HG03025 (cell line): Measurements from ENCODE around the gene CACNA2D3.

ENCODE experiments used
- ATAC-seq: cut with Tn5 transposase; IDR thresholded peaks from one replicate; pipeline ENCODE4 v1.9.1; 2021; ENCODE audit warnings: mild to moderate bottlenecking, moderate library complexity; ENCODE audit not compliant: unreplicated experiment, low FRiP score

Gene CACNA2D3

DNA sequence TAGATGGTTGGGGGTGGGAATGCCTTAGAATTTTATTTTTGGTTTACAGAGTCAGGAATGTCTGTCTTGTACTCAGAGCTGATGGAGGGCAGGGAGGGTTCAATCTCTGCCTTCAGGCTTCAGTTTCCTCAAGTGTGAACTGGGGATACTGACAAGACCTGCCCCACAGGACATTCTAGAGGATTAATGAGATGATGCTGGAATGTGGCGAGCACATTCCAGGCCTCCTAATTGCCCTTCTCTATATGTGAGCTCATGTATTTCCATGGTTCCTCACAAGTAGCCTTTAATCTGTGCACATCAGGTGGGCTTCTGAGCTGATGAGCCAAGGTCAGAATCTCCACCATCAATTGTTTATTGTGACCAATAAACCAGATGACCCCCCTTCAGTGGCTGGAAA is 90.4 kb downstream of the CACNA2D3 start:
- ATAC-seq, result no peak

DNA sequence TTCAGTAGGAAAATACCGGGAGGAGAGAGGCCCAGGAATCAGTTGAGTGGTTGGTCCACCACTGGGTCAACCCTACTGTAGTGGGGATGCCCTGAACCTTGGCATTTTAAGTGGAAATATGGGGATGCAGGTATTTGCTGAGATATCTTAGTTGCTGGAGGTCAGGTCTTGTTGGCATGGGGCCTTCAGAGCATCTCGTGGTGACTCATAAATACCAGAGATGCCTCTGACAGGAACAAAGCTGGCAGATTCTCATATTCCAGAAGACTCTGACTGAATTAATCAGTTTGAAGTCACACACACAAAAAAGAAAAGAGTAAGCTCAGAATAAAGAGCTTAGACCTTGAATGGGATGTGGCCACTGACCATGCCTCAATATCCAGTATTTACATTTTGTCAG is 91.6 kb downstream of the CACNA2D3 start:
- ATAC-seq, result no peak

DNA sequence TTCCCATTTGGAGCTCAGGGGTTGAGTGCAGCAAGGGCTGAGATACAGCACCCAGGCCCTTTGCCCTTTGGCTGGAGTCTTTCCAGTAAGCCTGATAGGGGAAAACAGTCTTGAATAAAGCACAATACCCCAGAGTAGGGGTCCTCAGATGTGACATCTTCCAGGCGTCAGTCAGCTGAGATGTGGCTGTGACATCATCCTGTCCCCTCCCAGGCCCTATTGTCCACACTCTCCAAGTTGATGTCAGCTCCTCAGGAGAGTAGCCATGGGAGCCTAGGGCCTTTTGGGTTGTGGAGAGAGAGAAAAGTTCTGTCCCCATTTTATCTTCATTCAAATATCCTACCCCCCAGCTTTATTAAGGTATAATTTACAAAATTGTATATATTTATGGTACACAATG is 92.5 kb downstream of the CACNA2D3 start:
- ATAC-seq, result no peak

DNA sequence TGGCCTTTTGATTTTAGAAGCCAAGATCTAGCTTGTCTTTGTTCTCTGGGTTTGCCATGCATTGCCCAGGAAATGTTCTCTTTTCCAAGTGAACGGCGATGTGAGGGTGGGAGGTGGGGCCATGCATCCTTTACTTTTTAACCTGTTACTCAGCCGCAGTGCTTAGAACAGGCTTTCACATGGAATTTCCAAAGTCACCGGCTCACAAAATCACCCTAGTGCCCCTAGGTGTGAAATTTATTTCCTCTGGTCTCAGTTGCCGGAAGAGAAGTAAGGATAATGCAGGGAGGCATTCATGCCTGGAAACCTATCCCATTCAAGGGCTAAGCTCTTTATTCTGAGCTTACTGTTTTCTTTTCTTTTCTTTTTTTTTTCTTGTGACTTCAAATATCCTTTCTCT is 93.2 kb downstream of the CACNA2D3 start:
- ATAC-seq, result no peak

DNA sequence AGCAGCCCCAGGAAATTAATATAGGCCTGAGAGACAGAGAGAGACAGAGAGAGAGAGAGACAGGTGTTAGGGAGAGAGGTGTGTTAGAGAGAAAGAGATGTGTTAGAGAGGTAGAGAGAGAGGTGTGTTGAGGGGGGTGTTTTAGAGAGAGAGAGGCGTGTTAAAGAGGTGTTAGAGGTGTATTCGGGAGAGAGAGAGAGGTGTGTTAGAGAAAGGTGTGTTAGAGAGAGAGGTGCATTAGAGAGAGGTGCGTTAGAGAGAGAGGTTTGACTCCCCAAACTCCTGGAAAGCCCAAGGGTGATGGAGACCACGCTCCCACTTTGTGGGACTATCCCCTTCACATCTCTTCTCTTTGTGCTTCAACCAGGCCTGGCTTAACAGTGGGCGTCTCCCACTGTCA is 95.5 kb downstream of the CACNA2D3 start:
- ATAC-seq, result no peak

DNA sequence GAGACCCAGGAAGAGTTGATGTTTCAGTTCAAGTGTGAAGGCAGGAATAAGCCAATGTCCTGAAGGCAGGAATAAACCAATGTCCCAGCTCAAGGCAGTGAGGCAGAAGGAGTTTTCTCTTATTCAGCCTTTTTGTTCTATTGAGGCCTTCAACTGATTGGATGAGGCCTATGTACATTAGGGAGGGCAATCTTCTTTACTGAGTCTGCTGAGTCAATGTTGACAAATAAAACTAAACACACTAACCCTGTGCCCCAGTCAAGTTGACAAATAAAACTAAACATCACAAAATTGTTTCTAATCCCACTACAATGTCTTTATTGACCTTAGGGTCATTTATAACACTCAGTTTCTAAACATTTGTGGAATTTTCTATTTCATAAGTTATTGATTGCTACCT is 100.0 kb downstream of the CACNA2D3 start:
- ATAC-seq, result no peak

DNA sequence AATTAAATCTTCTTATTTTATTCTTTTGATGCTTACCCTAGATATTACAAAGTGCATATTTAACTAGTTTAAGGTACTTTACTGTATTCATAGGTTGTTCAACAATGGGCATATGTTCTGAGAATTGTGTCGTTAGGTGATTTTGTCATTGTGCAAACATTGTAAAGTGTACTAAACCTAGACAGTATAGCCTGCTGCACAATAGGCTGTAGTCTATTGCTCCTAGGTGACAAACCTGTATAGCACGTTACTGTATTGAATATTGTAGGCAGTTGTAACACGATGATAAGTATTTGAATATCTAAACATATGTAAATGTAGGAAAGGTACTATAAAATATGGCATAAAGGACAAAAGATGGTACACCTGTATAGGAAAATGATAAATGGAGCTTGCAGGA is 100.7 kb downstream of the CACNA2D3 start:
- no peak for ATAC-seq

DNA sequence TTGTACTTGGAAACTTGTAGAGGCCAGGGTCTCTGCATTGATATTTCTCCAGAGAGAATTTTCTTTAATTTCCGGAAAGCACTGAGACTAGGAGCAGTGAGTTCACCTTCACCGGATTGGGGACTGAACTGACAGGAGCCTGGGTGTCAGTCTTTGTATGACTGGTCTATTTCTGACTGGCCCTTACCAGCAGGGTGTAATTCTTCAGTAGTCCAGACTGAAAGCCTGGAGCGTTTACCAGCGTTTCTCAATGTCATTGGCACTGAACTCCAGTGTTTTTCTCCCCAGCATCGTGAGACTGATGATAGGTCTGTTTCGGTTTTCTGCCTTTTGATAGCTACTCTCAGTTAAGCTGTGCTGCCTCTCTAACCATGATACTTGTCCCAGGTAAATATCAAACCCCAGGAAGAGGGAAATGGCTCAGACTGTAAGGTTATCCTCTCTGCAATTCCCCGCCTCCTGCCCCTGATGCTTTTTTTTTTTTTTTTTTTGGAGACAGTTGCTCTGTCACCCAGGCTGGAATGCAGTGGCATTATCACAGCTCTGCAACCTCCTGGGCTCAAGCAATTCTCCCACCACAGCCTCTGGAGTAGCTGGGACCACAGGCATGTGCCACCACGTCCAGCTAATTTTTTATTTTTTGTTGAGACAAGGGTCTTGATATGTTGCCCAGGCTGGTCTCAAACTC is 103.6 kb downstream of the CACNA2D3 start:
- no peak for ATAC-seq

DNA sequence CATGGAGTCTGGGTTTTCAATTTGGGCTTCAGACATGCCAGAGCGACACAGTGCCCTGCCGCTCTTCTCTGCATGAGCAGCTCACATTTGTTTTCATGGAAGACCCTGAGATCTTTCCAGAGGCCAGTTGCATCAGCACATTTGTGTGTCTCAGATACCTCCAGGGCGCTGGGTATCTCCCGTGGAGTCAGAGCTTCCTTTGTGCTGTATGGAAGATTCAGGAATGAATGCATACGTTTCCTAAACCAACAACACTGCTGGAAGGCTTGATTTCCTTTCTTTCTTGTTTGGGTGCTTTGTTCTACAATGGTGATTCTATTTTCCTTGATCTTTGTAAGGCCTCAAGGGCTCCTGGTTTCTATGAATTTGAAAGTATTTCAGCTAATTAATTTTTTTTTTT is 106.5 kb downstream of the CACNA2D3 start:
- ATAC-seq, result no peak

DNA sequence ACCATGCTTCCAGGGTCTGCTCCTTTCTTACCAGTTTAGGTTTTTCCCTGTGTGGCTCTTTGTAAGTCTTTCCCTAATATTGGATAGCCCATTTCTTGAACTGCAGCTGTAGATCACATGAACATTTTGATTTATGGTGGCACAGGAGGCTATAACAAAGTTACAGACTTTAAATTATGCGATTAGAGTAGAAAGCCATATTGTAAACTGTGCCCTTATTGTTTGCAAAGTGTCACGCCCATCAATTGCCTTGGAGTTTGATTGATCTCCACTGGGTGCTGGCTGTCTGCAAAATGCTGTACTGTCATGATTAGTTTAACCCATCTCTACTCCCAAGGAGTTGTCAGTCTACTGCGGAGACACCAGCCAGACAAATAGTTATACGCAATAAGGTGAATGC is 110.3 kb downstream of the CACNA2D3 start:
- ATAC-seq, result no peak

DNA sequence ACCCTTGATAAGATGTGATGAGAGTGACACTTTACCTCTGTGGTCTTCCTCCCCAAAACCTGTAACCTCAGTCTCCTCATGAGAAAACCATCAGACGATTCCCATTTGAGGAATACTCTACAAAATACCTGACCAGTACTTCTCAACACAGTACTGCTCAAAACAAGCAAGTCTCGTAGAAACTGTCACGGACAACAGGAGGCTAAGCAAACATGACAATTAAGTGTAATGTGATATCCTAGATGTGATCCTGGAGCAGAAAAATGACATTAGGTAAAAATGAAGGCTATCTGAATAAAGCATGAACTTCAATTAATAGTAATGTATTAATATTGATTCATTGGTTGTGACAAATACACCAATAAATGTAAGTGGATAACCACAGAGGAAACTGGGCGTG is 113.6 kb downstream of the CACNA2D3 start:
- no peak for ATAC-seq

DNA sequence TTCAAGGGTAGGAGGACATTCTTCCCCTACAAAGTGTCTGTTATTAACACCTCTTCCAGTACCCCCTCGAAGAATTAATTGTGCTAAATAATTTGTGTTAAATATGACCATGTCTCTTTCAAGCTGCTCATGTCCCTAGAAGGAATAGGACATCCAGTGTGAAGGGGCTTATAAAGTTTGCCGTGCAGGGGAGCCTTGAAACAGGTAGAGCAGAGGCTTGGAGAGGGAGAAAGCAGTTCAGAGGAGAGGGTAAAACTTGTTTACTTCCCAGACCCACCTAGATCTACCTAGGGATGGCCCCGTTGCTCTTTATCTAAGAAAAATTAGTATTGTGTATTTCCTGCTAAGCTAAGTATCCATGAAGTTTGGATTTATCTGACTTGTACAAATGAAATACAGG is 114.8 kb downstream of the CACNA2D3 start:
- ATAC-seq, result no peak

DNA sequence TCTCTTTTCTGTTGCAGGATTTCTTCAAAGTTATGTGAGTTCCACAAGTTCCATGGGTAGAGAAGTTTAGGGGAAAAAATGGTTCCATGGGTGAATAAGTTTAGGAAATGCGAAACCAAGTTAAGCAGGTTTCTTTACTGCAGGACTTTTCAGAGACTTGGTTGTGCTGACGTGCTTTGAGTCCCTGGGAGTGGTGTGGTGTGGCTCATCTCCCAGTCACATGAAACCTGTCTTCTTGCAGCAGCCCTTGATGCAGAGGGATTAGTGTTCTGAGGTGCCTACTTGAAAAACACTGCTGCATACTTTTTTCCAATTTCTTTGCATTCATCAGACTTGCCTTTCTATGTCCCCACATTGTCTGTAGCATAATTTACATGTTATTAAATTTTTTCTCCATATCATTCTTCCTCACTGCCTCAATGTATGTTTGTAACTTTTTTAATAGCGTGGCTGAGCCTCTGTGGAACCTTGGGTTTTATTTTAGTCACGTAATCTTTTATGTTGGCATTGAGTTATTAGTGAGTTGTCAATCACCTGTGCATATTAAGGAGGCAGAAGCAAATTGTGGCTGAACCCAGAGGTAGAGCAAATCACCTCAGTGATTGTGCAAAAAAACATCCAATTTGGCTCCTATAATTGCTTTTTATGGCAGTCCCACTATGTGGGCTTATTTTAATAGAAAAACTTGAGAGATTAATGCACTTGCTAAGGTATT is 115.6 kb downstream of the CACNA2D3 start:
- no peak for ATAC-seq

DNA sequence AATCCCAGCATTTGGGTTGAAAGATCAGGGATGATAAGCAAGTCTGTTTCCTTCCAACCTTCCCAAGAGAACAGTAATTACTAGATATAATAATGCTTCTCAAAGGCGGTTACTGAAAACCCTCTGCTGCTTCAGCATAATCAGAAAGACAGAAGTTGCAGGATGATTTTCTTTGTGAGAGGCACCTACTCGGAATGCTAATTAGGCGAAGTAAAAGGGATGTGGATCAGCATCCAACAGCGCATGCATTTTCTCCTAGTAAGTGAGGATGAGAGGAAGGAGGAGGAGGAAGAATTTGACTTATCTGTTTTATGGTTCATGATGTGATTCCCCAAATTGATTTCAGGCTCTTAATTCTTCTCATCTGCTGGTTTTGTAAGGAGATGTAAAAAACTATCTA is 118.0 kb downstream of the CACNA2D3 start:
- ATAC-seq, result no peak

DNA sequence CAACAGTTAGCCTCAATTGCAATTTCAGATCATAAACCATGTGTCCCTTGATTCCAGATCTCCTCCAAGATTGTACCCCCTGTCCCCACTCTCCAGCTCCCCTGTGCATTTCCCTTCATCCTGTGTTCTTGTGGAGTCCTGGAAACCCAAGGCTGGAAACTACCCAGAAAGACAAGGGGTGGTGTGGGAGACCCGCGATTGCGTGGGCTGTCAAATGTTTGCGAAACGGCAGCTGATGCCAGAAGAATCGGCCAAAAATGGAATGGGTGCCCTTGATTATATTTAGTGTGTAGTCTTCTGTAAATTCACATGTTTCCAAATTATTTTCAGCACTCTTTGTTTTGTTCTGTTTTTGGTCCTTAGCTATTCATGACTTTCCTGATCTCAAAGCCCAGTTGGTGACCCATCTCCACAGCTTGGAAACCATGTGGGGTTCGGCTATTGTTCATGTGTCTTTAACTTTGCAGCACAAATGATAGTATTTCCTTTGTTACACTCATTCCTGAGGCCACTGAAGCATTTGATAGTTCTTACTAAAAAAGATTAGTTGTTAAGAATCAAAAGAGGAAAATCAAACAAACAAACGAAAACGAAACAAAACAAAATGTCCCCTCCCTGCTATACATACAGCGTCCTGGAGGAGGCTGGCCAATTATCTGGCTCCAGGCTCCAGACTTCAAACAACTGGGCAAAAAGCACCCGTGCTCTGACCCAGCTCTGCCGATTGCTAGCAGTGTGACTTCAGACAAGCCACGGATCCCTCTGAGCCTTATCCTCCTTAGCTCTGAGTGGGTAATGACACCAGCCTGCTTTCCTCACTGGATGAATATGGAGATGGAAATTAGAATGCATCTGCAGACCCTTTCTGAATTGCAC is 120.9 kb downstream of the CACNA2D3 start:
- ATAC-seq, result no peak

DNA sequence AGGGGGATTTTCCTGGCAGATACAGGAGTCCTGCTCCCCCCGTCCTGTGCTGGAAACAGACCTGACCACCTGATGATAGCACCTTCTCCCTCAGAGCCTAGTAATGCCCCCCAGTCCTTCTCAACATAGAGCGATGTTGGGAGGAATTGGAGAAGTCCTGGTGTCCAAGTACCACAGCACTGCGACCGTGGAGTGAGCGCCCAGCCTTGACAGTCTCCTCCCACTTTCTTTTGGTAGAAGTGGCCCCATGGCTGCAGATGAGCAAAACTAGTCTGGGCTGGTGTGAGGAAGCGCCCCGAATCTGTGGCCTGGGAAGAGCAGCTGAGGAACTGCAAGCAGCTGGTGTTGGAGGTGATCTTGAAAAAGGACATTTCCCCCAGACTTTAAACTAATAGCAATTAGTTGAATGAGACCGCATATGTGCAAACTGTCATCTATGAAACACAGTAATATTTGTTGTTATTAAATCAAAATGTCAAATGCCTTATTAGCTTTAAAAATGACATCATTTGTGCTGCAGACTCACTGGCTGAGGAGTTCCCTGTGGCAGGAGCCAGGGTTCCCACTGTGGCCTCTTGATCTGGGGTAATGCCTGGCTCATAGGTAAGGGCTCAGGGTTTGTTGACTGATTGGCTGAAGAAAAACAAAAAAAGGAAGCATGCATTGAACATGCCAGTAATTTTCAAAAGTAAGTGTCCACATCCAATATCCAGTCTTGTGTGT is 121.8 kb downstream of the CACNA2D3 start:
- ATAC-seq, result no peak

DNA sequence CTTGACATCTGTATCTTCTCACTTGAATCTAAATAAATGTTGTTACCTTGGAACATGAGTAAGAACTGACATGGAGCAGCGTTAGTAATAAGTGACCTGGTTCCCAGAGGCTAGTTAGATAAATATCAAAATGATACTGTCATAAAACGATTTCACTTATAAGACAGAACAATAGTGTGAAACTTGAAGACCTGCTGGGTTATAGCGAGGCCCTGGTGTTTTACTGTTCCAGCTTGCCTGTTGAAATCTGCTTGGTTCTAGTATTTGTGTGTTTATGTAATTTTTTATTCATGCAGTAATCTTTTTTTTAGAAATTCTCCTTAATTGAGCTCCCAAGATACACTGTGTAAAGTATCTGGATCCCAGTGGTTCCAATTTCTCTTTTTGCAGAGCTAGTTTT is 129.4 kb downstream of the CACNA2D3 start:
- ATAC-seq, result no peak

DNA sequence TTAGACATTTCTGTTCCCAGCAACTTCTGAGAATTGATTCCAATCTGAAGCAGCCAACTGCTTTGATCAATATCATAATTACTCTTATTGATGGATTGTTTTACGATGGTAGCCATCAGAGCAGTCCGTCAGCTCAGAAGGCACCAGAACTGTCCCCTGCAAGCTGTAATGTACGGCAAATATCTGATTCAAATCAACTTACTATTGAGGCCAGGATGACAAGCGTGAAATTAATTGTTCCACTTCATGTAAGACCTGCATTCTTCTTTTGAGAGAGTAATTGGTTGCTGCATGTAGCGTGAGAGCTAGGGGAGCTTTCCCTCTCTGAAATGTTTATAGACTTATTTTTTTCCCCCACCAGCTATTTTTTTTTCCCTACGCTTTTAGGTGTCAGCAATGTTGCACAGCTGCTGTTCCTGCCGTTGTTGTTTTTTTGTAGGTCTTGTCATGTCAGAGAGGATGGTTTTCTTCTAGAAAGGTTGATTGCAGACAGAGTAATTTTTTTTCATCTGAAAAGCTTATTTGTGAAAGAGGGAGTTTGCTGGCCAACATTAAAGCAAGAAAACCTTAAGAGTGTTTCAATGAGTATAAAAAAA is 134.9 kb downstream of the CACNA2D3 start:
- no peak for ATAC-seq

DNA sequence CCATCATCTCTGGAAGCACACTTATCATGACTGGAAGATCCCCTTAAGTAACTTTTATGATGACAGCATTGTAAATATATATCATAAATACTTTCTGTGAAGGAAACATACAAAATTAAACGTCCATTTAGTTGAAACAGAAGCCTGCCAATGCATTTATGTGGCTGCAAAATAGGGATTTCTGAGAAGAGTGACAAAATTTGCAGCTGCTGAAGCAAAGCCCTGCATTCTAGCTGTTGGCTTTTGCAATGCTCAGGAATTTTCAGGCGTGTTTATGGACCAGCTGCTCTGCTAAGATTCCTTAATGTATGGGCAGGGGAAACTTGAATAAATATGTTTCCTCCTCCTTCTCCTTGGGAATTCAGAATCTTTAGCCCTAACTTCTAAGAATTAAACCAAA is 137.3 kb downstream of the CACNA2D3 start:
- no peak for ATAC-seq

DNA sequence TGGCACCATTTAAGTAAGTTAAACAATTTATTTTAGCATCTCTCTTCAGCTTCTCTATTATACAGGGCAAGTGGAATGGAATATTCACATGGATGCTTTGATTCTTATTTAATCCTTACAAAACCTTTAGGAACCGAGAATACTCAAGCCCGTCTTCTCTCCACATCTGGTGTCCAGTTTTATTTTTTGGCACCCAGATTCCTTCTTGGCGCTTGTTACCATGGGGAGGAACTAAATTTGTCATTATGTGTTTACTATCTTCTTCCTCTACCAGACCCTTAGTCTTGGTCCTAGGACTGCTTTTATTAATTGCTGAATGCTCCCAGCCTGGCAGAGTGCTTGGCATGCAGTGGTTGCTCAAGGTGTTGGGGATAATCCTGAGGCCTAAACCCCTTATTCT is 138.8 kb downstream of the CACNA2D3 start:
- ATAC-seq, result no peak
